ENCODE data around the gene USP24.
"Not testable (repeated sequence)": the region's sequence is repeated elsewhere in the genome, so short reads cannot be mapped to it uniquely, and the experiment has no call there.

The USP24 gene

DNA sequence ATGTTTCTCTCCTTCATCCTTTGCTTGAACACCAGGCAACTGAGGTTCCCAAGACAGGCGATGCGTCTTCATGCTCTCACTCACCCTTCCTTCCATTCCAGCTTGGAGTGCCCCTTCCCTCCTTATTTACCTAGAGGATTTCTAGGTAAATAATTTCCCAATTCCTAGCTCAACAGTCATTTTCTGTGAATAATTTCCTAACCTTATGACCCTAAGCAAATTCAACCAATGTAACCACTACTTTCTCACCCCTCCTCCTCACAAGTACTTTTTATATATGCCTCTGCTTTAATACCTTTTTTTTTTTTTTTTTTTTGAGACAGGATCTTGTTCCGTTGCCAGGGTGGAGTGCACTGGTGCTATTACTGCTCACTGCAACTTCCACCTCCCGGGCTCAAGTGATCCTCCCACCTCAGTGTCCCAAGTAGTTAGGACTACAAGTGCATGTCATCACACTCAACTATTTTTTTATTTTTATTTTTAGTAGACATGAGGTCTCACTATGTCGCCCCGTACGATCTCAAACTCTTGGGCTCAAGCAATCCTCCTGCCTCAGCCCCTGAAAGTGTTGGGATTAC is 86.7 kb downstream of the USP24 start:
- Histone ChIP-seq H3K9ac (ENCODE audit: low read length) (no peak overlapping the region), H3K4me3 (ENCODE audit: low read length) (no peak overlapping the region), H3K9me3 (ENCODE audit: control insufficient read depth, low read length) (no peaks in the 10 kb centered on the region), H3K27me3 (ENCODE audit: control insufficient read depth, insufficient read depth, low read length) (no peaks in the 10 kb centered on the region), H3K36me3 (ENCODE audit: control insufficient read depth, insufficient read depth, low read length) (peaks cover 12% of the 10 kb centered on the region), H3K4me1 (ENCODE audit: control insufficient read depth, insufficient read depth, low read length) (no peaks in the 10 kb centered on the region)

DNA sequence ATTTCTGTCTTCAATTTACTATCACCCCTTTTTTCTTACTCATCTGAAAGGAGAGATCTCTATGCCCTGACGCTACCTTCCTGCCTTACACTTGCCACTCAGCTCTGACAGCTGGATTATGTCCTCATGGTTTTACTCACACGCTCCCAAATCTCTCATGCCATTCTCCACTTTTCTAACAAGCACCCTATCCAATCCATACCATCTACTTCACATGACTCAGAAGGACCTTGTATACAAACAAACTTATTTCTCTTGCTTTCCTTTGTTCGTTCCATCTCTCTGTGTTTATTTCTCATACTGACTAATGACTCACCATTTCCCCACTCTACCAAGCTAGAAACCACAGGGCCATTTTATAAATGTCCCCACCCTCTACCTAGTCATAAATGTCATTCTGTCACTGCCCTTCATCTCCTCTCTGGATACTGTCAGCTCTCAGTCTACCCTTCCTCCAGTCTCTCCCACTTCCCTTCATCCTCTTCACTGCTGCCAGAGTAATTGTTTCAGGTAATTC is 87.3 kb downstream of the USP24 start:
- Histone ChIP-seq H3K4me3 (ENCODE audit: low read length) (no peak overlapping the region), H3K36me3 (ENCODE audit: control insufficient read depth, insufficient read depth, low read length) (peaks cover 12% of the 10 kb centered on the region), H3K27me3 (ENCODE audit: control insufficient read depth, insufficient read depth, low read length) (no peaks in the 10 kb centered on the region), H3K9me3 (ENCODE audit: control insufficient read depth, low read length) (no peaks in the 10 kb centered on the region), H3K4me1 (ENCODE audit: control insufficient read depth, insufficient read depth, low read length) (no peaks in the 10 kb centered on the region), H3K9ac (ENCODE audit: low read length) (no peak overlapping the region)

DNA sequence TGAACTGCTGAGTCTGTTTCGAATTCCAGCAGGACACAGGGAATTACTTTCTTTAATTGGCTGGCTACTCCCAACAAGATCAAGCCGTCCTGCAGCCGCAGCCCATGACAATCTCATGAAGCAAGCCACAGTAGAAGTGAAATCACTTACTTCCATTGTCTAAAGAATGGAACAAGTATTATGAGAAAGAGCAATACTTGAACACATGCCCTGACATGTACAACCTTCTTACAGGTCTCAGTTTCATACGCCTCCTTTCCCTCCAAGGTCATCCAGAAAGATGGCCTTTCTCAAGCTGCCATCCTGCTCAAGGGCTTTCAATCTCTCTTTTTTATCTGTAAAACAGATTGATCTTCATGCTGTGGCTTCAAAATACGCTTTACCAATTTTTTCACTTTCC is 90.7 kb downstream of the USP24 start:
- Histone ChIP-seq H3K27me3 (ENCODE audit: control insufficient read depth, insufficient read depth, low read length) (no peaks in the 10 kb centered on the region), H3K9me3 (ENCODE audit: control insufficient read depth, low read length) (no peaks in the 10 kb centered on the region), H3K4me3 (ENCODE audit: low read length) (no peak overlapping the region), H3K9ac (ENCODE audit: low read length) (no peak overlapping the region), H3K36me3 (ENCODE audit: control insufficient read depth, insufficient read depth, low read length) (peaks cover 27% of the 10 kb centered on the region), H3K4me1 (ENCODE audit: control insufficient read depth, insufficient read depth, low read length) (no peaks in the 10 kb centered on the region)

DNA sequence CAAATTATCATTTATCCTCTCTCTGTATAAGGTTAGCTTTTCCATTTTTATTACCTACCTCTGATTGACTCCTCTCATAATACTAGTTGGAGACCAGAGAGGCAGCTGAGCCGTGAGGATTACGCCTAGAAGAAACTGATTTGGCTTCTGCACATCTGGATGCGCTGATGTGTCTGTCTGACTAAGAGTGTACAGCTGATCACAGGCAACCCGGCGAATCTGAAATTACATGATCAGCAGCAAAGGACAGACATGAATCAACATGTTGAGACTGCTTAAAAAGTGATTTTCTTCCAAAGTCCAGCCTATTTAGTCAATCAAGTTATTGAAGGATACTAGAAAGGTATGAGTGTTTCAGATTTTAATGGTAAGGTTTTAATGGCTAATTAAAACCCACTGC is 94.6 kb downstream of the USP24 start:
- no peak overlapping the region for H3K9ac ChIP-seq (ENCODE audit: low read length)
- H3K4me1 ChIP-seq (ENCODE audit: control insufficient read depth, insufficient read depth, low read length), result no peaks in the 10 kb centered on the region
- H3K36me3 ChIP-seq (ENCODE audit: control insufficient read depth, insufficient read depth, low read length), result peaks cover 23% of the 10 kb centered on the region
- no peaks in the 10 kb centered on the region for H3K9me3 ChIP-seq (ENCODE audit: control insufficient read depth, low read length)
- no peak overlapping the region for H3K4me3 ChIP-seq (ENCODE audit: low read length)
- no peaks in the 10 kb centered on the region for H3K27me3 ChIP-seq (ENCODE audit: control insufficient read depth, insufficient read depth, low read length)

DNA sequence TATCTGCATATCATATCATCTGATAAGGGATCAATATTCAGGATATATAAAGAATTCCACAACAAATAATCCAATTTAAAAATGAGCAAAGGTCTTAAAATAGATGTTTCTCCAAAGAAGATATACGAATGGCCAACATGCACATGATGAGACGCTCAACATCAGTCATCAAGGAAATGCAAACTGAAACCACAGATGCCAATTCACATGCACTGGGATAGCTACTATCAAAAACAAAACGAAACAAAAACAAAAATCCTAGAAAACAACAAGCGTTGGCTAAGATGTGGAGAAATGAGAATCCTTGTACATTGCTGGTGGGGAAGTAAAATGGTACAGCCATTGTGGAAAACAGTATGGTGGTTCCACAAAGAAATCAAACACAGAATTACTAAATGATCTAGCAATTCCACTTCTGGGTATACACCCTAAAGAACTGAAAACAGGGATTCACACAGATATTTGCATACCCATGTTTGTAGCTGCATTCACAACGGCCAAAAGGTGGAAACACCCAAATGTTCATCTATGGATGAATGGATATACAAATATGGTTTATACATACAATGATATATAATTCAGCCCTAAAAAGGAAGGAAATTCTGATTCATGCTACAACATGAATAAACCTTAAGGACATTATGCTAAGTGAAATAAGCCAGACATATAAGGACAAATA is 96.4 kb downstream of the USP24 start:
- Histone ChIP-seq H3K4me1 (ENCODE audit: control insufficient read depth, insufficient read depth, low read length) (no peaks in the 10 kb centered on the region), H3K4me3 (ENCODE audit: low read length) (no peak overlapping the region), H3K27me3 (ENCODE audit: control insufficient read depth, insufficient read depth, low read length) (no peaks in the 10 kb centered on the region), H3K36me3 (ENCODE audit: control insufficient read depth, insufficient read depth, low read length) (peaks cover 15% of the 10 kb centered on the region), H3K9me3 (ENCODE audit: control insufficient read depth, low read length) (no peaks in the 10 kb centered on the region), H3K9ac (ENCODE audit: low read length) (no peak overlapping the region)

DNA sequence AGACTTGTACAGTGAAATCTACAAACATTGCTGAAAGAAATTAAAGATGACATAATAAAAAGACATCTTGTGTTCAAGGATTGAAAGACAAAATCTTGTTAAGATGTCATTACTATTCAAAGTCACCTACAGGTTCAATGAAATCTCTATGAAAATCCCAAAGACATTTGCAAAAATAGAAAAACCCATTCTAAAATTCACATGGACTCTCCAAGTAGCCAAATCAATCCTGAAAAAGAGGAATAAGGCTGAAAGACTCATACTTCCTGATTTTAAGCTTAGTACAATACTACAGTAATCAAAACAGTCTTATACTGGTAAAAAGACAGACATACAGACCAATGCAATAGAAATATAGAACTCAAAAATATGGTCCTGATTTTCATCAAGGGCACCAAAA is 97.2 kb downstream of the USP24 start:
- H3K27me3 ChIP-seq (ENCODE audit: control insufficient read depth, insufficient read depth, low read length), result no peaks in the 10 kb centered on the region
- no peak overlapping the region for H3K9ac ChIP-seq (ENCODE audit: low read length)
- no peaks in the 10 kb centered on the region for H3K9me3 ChIP-seq (ENCODE audit: control insufficient read depth, low read length)
- H3K4me1 ChIP-seq (ENCODE audit: control insufficient read depth, insufficient read depth, low read length), result no peaks in the 10 kb centered on the region
- H3K4me3 ChIP-seq (ENCODE audit: low read length), result no peak overlapping the region
- peaks cover 15% of the 10 kb centered on the region for H3K36me3 ChIP-seq (ENCODE audit: control insufficient read depth, insufficient read depth, low read length)

DNA sequence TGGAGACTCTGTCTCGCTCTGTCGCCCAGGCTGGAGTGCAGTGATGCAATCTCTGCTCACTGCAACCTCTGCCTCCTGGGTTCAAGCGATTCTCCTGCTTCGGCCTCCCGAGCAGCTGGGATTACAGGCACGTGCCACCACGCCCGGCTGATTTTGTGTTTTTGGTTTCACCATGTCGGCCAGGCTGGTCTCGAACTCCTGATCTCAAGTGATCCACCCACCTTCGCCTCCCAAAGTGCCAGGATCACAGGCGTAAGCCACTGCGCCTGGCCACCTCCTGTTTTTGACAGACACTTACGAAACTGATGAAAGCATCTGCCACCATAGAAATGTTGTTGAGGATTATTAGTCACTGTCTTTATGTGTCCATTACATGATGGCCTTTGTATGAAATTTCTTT is 106.2 kb downstream of the USP24 start:
- H3K4me3 ChIP-seq (ENCODE audit: low read length); H3K9ac ChIP-seq (ENCODE audit: low read length); H3K4me1 ChIP-seq (ENCODE audit: control insufficient read depth, insufficient read depth, low read length); H3K9me3 ChIP-seq (ENCODE audit: control insufficient read depth, low read length); H3K36me3 ChIP-seq (ENCODE audit: control insufficient read depth, insufficient read depth, low read length); H3K27me3 ChIP-seq (ENCODE audit: control insufficient read depth, insufficient read depth, low read length): not testable (repeated sequence)

DNA sequence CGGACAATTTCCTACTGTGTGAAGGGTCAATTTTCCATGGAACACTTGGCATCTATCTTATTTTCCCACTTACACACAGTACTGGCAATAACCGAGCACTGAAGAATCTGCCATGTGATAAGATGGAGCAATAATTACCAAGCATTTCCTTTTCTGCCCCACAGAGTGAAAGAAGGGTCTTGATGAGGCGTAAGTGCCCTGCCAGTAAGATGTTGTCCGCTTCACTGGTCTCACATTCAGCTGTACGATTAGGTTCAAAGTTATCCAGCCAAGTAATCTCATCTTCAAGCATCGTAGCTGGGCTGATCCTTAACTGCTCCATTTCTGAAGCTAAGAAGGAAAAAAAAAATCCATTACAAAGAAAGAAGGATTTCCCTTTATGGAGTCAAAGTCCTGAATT is 108.1 kb downstream of the USP24 start:
- Histone ChIP-seq H3K27me3 (ENCODE audit: control insufficient read depth, insufficient read depth, low read length) (no peaks in the 10 kb centered on the region), H3K4me3 (ENCODE audit: low read length) (no peak overlapping the region), H3K9me3 (ENCODE audit: control insufficient read depth, low read length) (no peaks in the 10 kb centered on the region), H3K9ac (ENCODE audit: low read length) (no peak overlapping the region), H3K36me3 (ENCODE audit: control insufficient read depth, insufficient read depth, low read length) (peaks cover 10% of the 10 kb centered on the region), H3K4me1 (ENCODE audit: control insufficient read depth, insufficient read depth, low read length) (no peaks in the 10 kb centered on the region)

DNA sequence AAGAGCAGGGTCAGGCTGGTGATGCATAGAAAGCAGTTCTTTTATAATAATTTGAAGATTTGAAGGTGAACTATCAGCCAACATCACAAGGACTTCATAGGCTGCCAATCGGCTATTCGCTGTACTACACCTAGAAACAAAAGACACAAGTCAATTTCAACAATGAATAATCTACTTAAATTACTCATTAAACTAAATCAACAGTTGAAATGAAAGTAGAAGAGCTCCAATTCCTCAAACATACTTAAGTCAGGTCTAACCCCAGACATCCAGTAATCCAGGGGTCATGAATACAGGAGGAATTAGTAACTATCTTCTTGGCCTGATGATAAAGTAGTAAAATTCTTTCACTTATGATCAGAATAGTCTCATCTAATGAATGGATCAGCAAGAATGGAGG is 111.3 kb downstream of the USP24 start:
- Histone ChIP-seq H3K27me3 (ENCODE audit: control insufficient read depth, insufficient read depth, low read length) (no peaks in the 10 kb centered on the region), H3K9me3 (ENCODE audit: control insufficient read depth, low read length) (no peaks in the 10 kb centered on the region), H3K9ac (ENCODE audit: low read length) (no peak overlapping the region), H3K36me3 (ENCODE audit: control insufficient read depth, insufficient read depth, low read length) (peaks cover 20% of the 10 kb centered on the region), H3K4me3 (ENCODE audit: low read length) (no peak overlapping the region), H3K4me1 (ENCODE audit: control insufficient read depth, insufficient read depth, low read length) (no peaks in the 10 kb centered on the region)

DNA sequence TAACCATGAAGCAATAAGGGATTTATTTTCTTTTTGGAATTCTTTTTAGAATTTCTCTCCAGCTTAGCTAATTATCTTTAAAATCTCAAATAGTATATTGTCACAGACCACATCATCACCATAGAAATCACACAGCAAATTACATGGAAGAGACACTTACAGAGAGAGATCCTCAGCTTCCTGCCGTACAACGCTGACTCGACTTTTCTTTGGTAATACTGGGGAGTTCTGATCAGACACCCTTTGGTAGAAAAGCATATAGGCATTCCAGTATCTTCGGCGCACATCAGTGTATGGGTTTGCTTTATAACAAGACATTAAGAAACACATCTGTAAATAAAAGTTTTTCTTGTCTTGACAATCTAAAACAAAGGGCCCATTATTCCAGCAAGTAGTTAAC is 120.1 kb downstream of the USP24 start:
- H3K36me3 ChIP-seq (ENCODE audit: control insufficient read depth, insufficient read depth, low read length), result peaks cover 14% of the 10 kb centered on the region
- H3K27me3 ChIP-seq (ENCODE audit: control insufficient read depth, insufficient read depth, low read length), result no peaks in the 10 kb centered on the region
- H3K9ac ChIP-seq (ENCODE audit: low read length), result no peak overlapping the region
- H3K4me3 ChIP-seq (ENCODE audit: low read length), result no peak overlapping the region
- H3K9me3 ChIP-seq (ENCODE audit: control insufficient read depth, low read length), result no peaks in the 10 kb centered on the region
- H3K4me1 ChIP-seq (ENCODE audit: control insufficient read depth, insufficient read depth, low read length), result no peaks in the 10 kb centered on the region

DNA sequence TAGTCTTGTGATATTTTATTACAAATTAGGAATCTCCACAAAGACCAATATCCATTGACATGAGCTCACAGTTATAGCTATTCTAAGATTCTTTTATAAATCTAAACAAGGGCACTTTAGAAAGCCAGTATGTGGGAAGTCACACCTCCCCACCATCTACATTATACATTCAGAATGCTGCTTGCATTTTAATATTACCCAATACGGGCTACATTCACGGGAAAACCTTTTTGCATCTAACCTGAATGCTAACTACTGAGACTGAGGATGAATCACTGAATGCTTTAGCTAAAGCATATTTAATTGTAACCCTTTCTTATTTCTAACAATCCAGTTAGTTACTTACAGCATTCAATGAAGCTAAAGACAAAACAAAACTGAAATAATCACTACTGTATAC is 122.7 kb downstream of the USP24 start:
- H3K9ac ChIP-seq (ENCODE audit: low read length), result no peak overlapping the region
- H3K27me3 ChIP-seq (ENCODE audit: control insufficient read depth, insufficient read depth, low read length), result no peaks in the 10 kb centered on the region
- peaks cover 4% of the 10 kb centered on the region for H3K36me3 ChIP-seq (ENCODE audit: control insufficient read depth, insufficient read depth, low read length)
- H3K4me3 ChIP-seq (ENCODE audit: low read length), result no peak overlapping the region
- H3K4me1 ChIP-seq (ENCODE audit: control insufficient read depth, insufficient read depth, low read length), result no peaks in the 10 kb centered on the region
- H3K9me3 ChIP-seq (ENCODE audit: control insufficient read depth, low read length), result no peaks in the 10 kb centered on the region

DNA sequence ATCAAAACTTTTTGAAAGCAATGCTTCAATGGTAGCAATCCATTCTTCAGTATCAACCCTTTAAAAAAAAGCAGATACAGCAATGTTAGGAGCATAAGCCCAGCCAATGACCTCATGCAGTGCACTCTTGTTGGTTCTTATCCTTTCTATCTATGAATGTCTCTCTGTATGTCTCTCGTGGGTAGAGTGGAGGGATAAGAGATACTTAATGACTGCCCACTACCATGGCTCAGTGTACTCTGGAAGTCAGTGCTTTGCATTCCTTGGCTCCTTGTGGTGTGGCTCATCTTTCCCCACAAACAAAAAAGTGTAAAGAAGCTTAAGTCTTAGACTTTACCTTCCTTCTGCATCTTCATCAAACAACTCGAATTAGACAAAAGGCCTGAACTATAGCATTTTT is 125.5 kb downstream of the USP24 start:
- no peak overlapping the region for H3K9ac ChIP-seq (ENCODE audit: low read length)
- H3K36me3 ChIP-seq (ENCODE audit: control insufficient read depth, insufficient read depth, low read length), result no peaks in the 10 kb centered on the region
- no peaks in the 10 kb centered on the region for H3K4me1 ChIP-seq (ENCODE audit: control insufficient read depth, insufficient read depth, low read length)
- H3K4me3 ChIP-seq (ENCODE audit: low read length), result no peak overlapping the region
- H3K27me3 ChIP-seq (ENCODE audit: control insufficient read depth, insufficient read depth, low read length), result no peaks in the 10 kb centered on the region
- H3K9me3 ChIP-seq (ENCODE audit: control insufficient read depth, low read length), result no peaks in the 10 kb centered on the region

Data from mucosa of stomach (tissue), 1 donor.